HG03571 (cell line): Measurements from ENCODE around the gene POLR1C.
"Not testable (repeated sequence)": the region's sequence is repeated elsewhere in the genome, so short reads cannot be mapped to it uniquely, and the experiment has no call there.

Experiments used
- ATAC-seq: cut with Tn5 transposase; IDR thresholded peaks from one replicate; pipeline ENCODE4 v1.9.1; 2021; ENCODE audit not compliant: unreplicated experiment

POLR1C gene

GRCh38 chr6:43492673-43493072 is 24.2 kb upstream of the POLR1C start:
- no peak for ATAC-seq

DNA sequence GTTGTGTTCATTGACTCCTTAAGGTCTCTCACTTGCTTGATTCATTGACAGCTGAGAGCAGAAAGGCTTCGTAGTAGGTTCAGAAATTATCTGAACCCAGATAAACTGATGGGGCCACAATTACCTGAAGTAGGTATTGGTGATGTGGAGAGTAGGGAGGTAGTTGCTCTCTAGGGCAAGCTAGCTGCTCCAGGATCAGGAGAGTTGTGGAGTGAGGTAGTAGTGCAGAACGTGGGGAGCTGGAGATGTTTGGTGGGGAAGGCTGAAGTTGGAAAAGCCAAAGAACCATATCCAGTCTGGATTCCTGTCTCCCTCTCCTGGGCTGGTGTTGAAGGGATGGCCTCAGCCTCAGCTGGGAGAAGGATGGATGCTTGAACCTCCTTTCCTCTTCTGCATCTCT is 23.7 kb upstream of the POLR1C start:
- ATAC-seq = no peak

DNA sequence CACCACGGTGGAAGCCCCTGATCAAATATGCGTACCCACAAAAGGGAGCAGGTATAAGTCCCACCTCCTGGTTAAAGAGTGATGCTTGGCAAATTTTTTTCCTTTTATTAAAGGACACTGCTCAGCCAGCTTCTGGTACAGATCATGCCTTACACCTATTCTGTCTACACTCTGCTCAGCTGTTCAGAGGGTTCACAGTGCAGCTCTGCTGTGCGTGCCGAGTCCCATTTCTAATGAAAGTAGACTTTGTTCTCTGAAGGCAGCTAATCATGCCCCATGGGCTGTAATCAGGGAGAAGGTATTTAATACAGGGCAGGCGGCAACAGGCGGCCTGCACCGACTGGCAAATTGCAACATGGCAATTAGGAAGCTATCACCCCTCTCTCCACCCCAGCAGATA is 23.1 kb upstream of the POLR1C start:
- ATAC-seq = no peak

GRCh38 chr6:43494321-43494720 is 22.6 kb upstream of the POLR1C start:
- ATAC-seq = no peak

- no peak for ATAC-seq
Measured at GRCh38 chr6:43494766-43495165, 22.1 kb upstream of the POLR1C start.

GRCh38 chr6:43495409-43495941 is 21.4 kb upstream of the POLR1C start:
- no peak for ATAC-seq

- ATAC-seq = no peak
Measured at GRCh38 chr6:43496370-43497128, 20.3 kb upstream of the POLR1C start.

DNA sequence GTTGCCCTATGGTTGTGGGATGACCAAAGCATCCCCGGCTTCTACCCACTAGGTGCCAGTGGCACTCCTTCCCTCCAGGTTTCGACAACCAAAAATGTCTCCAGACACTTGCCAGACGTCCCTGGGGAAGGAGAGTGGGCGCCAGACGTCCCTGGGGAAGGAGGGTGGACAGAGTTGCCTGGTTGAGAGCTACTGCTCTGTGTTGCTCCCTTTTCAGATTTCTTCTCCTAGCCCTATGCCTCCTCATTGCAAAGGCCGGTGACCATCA is 19.8 kb upstream of the POLR1C start:
- no peak for ATAC-seq

DNA sequence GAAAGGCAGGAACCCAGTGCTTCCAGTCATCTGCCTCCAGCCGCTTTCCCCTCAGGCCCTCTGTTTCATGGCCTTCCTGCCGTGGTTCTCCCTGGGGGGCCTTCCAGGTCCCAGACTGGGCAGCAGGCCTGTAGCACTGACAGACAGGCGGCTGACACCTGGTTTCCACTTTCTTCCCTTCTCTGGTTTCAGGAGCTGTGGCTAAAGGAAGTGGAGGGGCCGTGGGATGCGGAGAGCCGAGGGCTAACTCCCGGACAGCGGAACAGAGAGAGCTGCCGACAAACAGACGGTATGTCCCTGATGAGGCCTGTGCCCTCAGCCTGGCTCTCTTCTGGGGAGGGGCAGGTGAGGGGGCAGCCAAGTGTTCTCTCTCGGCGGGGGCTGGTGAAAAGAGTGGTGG is 19.2 kb upstream of the POLR1C start:
- ATAC-seq = no peak

GRCh38 chr6:43498291-43498690 is 18.6 kb upstream of the POLR1C start:
- ATAC-seq = not testable (repeated sequence)

DNA sequence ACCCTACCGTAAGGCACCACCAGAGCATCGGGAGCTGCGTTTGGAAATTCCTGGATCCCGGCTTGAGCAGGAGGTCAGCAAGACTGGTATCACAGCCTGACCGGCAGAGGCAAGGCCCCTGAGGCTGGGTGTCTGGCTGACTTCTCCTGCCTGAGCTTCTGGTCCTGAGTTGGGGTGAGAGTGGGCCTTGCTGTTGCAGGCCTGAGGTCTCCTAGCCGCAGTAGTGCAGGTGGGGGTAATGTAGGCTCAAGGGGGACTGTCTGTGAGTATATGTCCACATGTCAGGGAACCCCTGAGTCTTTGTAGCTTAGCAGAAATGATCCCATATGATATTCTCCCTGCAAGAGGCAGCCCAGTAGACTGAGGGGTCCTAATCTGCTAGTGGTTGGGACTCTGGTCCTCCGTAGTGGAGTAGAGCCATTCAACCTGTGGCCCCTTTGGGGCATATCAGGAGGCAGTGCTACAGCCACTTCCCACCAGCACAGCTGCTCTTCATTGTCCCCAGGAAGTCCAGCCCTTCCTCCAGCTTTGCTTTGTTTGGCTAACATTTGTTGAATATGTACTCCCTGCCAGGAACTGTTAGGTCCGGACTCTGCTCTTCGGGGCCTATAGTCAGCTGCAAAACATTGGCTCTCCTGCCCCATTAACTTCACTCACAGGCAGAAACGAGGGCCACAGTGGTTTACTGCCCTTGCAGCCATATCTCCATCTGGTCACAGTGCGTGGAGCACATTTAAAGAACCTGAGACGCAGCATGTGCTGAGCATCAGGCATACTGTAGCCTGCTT is 17.7 kb upstream of the POLR1C start:
- no peak for ATAC-seq

- ATAC-seq = no peak
Measured at GRCh38 chr6:43500921-43501320, 16.0 kb upstream of the POLR1C start.

GRCh38 chr6:43502666-43503065 is 14.2 kb upstream of the POLR1C start:
- no peak for ATAC-seq

DNA sequence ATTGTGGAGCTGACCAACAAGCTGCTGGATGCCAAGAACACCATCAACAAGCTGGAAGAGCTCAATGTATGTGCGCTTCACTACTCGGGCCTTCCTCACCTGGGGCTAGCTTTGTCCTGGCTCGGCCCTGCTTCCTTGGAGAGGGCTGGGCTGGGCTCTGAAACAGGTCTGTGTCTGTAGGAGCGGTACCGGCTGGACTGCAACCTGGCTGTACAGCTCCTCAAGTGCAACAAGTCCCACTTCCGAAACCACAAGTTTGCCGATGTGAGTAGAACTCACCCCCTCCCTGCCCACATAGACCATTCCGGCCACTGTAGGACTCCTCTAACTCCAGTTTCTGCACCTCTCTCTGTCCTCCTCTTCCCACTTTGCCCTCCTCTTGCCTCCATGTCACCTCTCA is 13.4 kb upstream of the POLR1C start:
- ATAC-seq = no peak

GRCh38 chr6:43504756-43505593 is 11.9 kb upstream of the POLR1C start:
- ATAC-seq = no peak

- ATAC-seq = no peak
Measured at GRCh38 chr6:43505718-43506117, 11.2 kb upstream of the POLR1C start.

DNA sequence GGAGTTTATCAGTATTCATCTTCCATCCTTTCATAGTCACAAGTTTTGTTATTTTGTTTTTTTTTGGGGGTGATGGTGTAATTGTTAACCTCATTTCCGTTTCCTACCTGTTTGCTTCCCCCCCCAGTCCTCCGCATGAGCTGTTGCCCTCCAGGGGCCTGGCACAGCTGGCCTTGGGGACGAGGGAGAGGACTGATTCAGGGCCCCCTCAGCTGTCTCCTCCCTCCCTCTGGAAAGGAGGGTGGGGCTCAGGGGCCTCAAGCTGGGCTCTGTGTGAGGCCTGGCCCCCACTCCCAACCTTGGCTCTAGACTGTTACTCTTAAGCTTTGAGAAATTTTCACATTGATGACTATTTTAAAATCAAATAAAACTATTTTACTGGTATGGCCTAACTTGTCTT is 10.7 kb upstream of the POLR1C start:
- no peak for ATAC-seq

GRCh38 chr6:43506667-43507471 is 10.0 kb upstream of the POLR1C start:
- ATAC-seq = no peak

DNA sequence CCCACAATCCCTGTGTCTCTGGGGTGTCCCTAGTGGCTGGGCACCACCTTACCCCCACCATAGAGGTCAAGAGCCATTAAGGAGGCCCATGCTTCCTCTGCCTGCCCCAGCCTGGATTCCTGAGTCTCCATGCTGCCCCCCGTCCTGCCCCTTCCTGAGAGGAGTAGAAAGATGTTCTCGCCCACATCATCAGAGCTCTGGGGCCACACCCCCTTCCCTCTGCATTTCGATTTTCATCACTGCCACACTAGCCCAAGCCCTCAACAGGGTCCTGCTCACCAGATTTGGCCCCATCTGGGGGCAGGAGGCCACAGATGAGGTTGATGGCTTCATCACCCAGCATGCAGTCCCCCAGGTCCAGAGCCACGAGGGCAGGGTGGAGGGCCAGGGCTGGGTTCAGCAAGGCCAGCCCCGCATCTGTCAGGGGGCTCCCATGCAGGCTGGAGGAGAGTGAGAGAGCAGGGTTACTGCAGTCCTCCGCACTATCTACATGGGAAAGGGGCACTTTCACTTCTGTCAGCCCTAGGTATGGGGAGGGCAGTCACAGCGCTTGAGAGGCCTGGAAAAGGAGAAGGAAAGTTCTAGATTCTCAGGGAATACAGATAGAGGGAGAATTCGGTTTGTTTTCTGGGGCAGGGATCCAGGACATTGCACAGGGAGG is 8.3 kb upstream of the POLR1C start:
- ATAC-seq = no peak
